Tibial artery (tissue), 4 donors: ENCODE measurements around the gene ZFPM1.

ENCODE experiments used
- DNase-seq, 2 donors: peaks; one replicate each; pipeline ENCODE4 v3.0.0-alpha.2; 2019
- H3K27ac ChIP-seq, 2 donors: fragments of 200-600 bp; sonication (generic) in 1 of 2; 1 replicate in 1 of 2; 2 replicates in 1 of 2; pipeline ENCODE4 v1.5.1; 2018 to 2019; ENCODE audit warnings: mild to moderate bottlenecking in 1 of 2
- H3K27me3 ChIP-seq, 2 donors: fragments of 200-600 bp; sonication (generic) in 1 of 2; one replicate each; pipeline versions ENCODE4 v1.5.1 to v1.6.0; 2016 to 2019
- H3K36me3 ChIP-seq, 3 donors: fragments of 200-600 bp; sonication (generic) in 2 of 3; one replicate each; pipeline ENCODE4 v1.5.1; 2016 to 2019; ENCODE audit warnings: mild to moderate bottlenecking in 2 of 3
- H3K4me1 ChIP-seq, 4 donors: fragments of 200-600 bp; sonication (generic) in 2 of 4; 1 replicate in 3 of 4; 2 replicates in 1 of 4; pipeline ENCODE4 v1.5.1; 2016 to 2019
- H3K4me3 ChIP-seq, 2 donors: fragments of 200-600 bp; sonication (generic) in 1 of 2; 1 replicate in 1 of 2; 2 replicates in 1 of 2; pipeline ENCODE4 v1.5.1; 2018 to 2019; ENCODE audit warnings: mild to moderate bottlenecking in 2 of 2
- H3K9me3 ChIP-seq, 3 donors: fragments of 200-600 bp; sonication (generic) in 1 of 3; one replicate each; pipeline ENCODE4 v1.5.1; 2016 to 2019
- CTCF ChIP-seq, 2 experiments: fragments of 200-600 bp in 1 of 2; fragments of 450-650 bp in 1 of 2; IDR thresholded peaks; one replicate each; pipeline ENCODE4 v1.5.1; 2017 to 2019; ENCODE audit warnings: antibody characterized with exemption in 2 of 2, mild to moderate bottlenecking in 1 of 2, moderate library complexity in 1 of 2
- intact Hi-C: fragments of 100-400 bp; cut with DNase I; formaldehyde crosslinking; loops from one replicate; pipeline ENCODE4 v1.15.0; 2023; ENCODE audit warnings: low total_unique reads

ZFPM1 gene

GRCh38 chr16:88489163-88489741 is 36.2 kb downstream of the ZFPM1 start:
- no peaks in the 10 kb centered on the region for H3K9me3 ChIP-seq
- H3K4me1 ChIP-seq: no peaks in the 10 kb centered on the region
- no peaks in the 10 kb centered on the region for H3K27me3 ChIP-seq
- no peak for DNase-seq
- no peak overlapping the region for H3K27ac ChIP-seq
- TF ChIP-seq CTCF (IDR thresholded peaks at IDR 0.05): no peak
- no peaks in the 10 kb centered on the region for H3K36me3 ChIP-seq
- no peak overlapping the region for H3K4me3 ChIP-seq
- intact Hi-C loops: no loop called here

GRCh38 chr16:88491001-88491559 is 38.0 kb downstream of the ZFPM1 start:
- intact Hi-C loops: no loop called here
- H3K4me1 ChIP-seq: no peaks in the 10 kb centered on the region
- no peaks in the 10 kb centered on the region for H3K9me3 ChIP-seq
- no peak for TF ChIP-seq CTCF (IDR thresholded peaks at IDR 0.05)
- H3K27me3 ChIP-seq: no peaks in the 10 kb centered on the region
- H3K27ac ChIP-seq: no peak overlapping the region
- no peak overlapping the region for H3K4me3 ChIP-seq
- H3K36me3 ChIP-seq: no peaks in the 10 kb centered on the region
- no peak for DNase-seq

- Histone ChIP-seq H3K4me3 (no peak overlapping the region), H3K27ac (no peak overlapping the region), H3K9me3 (no peaks in the 10 kb centered on the region), H3K36me3 (no peaks in the 10 kb centered on the region), H3K4me1 (no peaks in the 10 kb centered on the region), H3K27me3 (no peaks in the 10 kb centered on the region)
- no peak for TF ChIP-seq CTCF (IDR thresholded peaks at IDR 0.05)
- intact Hi-C loops: no loop called here
- no peak for DNase-seq
Measured at GRCh38 chr16:88491560-88492310, 38.7 kb downstream of the ZFPM1 start.

- Histone ChIP-seq H3K4me3 (no peak overlapping the region), H3K4me1 (no peaks in the 10 kb centered on the region), H3K9me3 (no peaks in the 10 kb centered on the region), H3K36me3 (no peaks in the 10 kb centered on the region), H3K27ac (no peak overlapping the region), H3K27me3 (peaks cover 0 to 10% of the 10 kb centered on the region in 2 donors)
- intact Hi-C loops: no loop called here
- no peak for DNase-seq
- no peak for TF ChIP-seq CTCF (IDR thresholded peaks at IDR 0.05)
Measured at GRCh38 chr16:88493879-88494278, 40.8 kb downstream of the ZFPM1 start.

- Histone ChIP-seq H3K4me1 (no peaks in the 10 kb centered on the region), H3K27me3 (peaks cover 0 to 15% of the 10 kb centered on the region in 2 donors), H3K36me3 (no peaks in the 10 kb centered on the region), H3K27ac (no peak overlapping the region), H3K4me3 (no peak overlapping the region), H3K9me3 (no peaks in the 10 kb centered on the region)
- no peak for DNase-seq
- intact Hi-C loops: no loop called here
- TF ChIP-seq CTCF (IDR thresholded peaks at IDR 0.05): no peak
Measured at GRCh38 chr16:88494335-88495154, 41.5 kb downstream of the ZFPM1 start.
